Esophagus muscularis mucosa (tissue), 4 donors: ENCODE results near the gene MOB2. TPM values are rescaled to one million over a fixed set of nuclear protein-coding genes. Genes with fewer than 3 reads are reported as not detected.

Source experiments
- DNase-seq: peaks from one replicate; pipeline ENCODE4 v3.0.0-alpha.2; 2017; ENCODE audit errors: extremely low spot score
- H3K27ac ChIP-seq, 4 donors: fragments of 200-600 bp; sonication (generic); replicated peaks in 1 of 4; 1 replicate in 3 of 4; 2 replicates in 1 of 4; pipeline ENCODE4 v1.5.1; 2016 to 2019; ENCODE audit warnings: mild to moderate bottlenecking in 1 of 4
- H3K27me3 ChIP-seq, 4 donors: fragments of 200-600 bp; sonication (generic); one replicate each; pipeline versions ENCODE4 v1.5.1 to v1.6.0; 2016 to 2019
- H3K36me3 ChIP-seq, 4 donors: fragments of 200-600 bp; sonication (generic); one replicate each; pipeline ENCODE4 v1.5.1; 2016 to 2019
- H3K4me1 ChIP-seq, 4 donors: fragments of 200-600 bp; sonication (generic); one replicate each; pipeline ENCODE4 v1.5.1; 2016 to 2019
- H3K4me3 ChIP-seq, 4 donors: fragments of 200-600 bp; sonication (generic); 1 replicate in 2 of 4; 2 replicates in 2 of 4; pipeline ENCODE4 v1.5.1; 2016 to 2019; ENCODE audit warnings: mild to moderate bottlenecking in 4 of 4, moderate library complexity in 1 of 4
- H3K9me3 ChIP-seq, 4 donors: fragments of 200-600 bp; sonication (generic); 1 replicate in 3 of 4; 2 replicates in 1 of 4; pipeline ENCODE4 v1.5.1; 2016 to 2019
- CTCF ChIP-seq, 3 experiments: fragments of 200-600 bp in 2 of 3; fragments of 450-650 bp in 1 of 3; sonication (generic) in 2 of 3; IDR thresholded peaks; one replicate each; pipeline ENCODE4 v1.5.1; 2017 to 2019; ENCODE audit warnings: antibody characterized with exemption in 3 of 3, mild to moderate bottlenecking in 2 of 3, moderate library complexity in 1 of 3
- EP300 ChIP-seq: sonication (generic); formaldehyde crosslinking; IDR thresholded peaks from one replicate; pipeline ENCODE4 v1.6.1; 2017; ENCODE audit warnings: antibody characterized with exemption
- POLR2A ChIP-seq: fragments of 450-650 bp; IDR thresholded peaks from one replicate; pipeline ENCODE4 v1.6.1; 2017; ENCODE audit warnings: antibody characterized with exemption, moderate library complexity, mild to moderate bottlenecking, low read depth
- POLR2AphosphoS5 ChIP-seq, 2 donors: sonication (generic); formaldehyde crosslinking; IDR thresholded peaks; one replicate each; pipeline ENCODE4 v1.6.1; 2017; ENCODE audit warnings: antibody characterized with exemption in 2 of 2
- WGBS: methylation state at CpG from one replicate; pipeline ENCODE4 v1.1.5; 2018; 5-methylcytosine and 5-hydroxymethylcytosine counted together
- intact Hi-C: fragments of 100-400 bp; cut with DNase I; formaldehyde crosslinking; loops from one replicate; pipeline ENCODE4 v1.15.1; 2023
- total RNA-seq, 4 donors: library from RNA; depleted of rRNA; stranded (reverse); fragments of >200 nt; gene quantifications; one replicate each; pipeline versions ENCODE4 v1.1.0 to v1.2.1, GENCODE V29; 2016

Gene MOB2
- total RNA-seq, 4 donors from 2014 or later = 66.6 to 115 (median 89.5) TPM

DNA sequence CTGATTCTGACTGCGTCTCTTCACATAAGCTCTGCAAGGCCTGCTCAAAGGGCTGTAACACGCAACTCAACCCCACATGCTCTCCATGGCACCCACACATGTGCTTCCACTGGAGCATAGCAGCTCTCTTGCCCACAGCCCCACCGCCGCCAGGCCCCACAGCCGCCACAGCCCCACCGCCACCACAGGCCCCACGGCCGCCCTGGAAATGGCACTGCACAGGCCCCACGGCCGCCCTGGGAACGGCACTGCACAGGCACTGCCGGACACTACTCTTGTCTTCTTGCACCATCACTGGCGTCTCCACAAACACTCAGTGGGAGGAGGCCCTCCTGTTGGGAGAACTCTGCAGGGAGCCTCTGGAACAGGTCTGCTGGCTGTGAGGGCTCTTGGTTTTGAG, 8.6 kb downstream of the MOB2 start:
- no peak overlapping the region for H3K4me3 ChIP-seq

DNA sequence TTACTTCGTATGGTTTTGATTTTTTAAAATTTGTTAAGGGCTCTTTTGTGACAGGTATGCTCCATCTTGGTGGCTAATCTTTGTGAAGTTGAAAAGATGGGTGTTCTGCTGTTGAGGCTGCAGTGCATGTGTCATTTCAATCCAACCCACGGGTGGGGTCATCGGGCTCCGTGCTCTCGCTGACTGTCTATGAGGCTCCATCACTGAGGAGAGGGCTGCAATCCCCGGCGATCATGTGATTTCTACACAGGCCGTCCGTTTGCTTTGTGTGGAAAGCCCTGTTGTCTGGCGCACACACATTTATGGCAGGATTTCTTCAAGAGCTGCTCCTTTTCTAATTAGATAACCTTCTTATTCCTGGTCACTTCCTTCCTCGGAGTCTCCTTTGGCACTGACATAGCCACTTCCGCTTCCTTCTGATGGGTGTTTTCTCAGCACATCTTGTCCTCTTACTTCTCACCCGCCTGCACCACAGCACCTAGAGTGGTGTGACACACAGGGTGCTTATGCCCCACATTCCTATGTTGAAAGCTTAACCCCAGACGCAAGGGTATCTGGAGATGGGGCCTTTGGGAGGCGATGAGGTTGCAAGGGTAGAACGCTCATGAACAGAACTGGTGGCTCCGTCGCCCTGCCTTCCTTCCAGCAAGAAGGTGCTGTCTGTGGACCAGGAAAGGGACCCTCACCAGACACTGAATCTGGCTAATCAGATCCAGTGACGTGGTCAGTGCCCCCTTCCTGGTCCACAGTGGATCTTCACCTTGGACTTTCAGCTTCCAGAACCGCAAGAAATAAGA, 9.4 kb downstream of the MOB2 start:
- H3K36me3 ChIP-seq = peaks cover 29 to 89% (median 85%) of the 10 kb centered on the region in 4 donors
- H3K9me3 ChIP-seq = no peaks in the 10 kb centered on the region
- intact Hi-C loops = no loop called here
- no peak overlapping the region for H3K4me3 ChIP-seq
- no peaks in the 10 kb centered on the region for H3K27me3 ChIP-seq
- TF ChIP-seq POLR2AphosphoS5 (IDR thresholded peaks at IDR 0.05) = peak in 1 of 2 donors; percentile 19
- no peak for TF ChIP-seq EP300
- no peak for TF ChIP-seq POLR2A
- no peak for DNase-seq
- peak overlapping the region; percentile 27 to 93 (median 90) for H3K27ac ChIP-seq
- 89% methylated on average over 20 of the region's 20 CpGs for WGBS
- peaks cover 33 to 53% (median 47%) of the 10 kb centered on the region in 4 donors for H3K4me1 ChIP-seq

More for the DNA sequence above, 8.6 kb downstream of the MOB2 start:
- peaks cover 41 to 59% (median 54%) of the 10 kb centered on the region in 4 donors for H3K4me1 ChIP-seq
- no peak for DNase-seq
- H3K27ac ChIP-seq = peak overlapping the region; percentile 89 to 96 (median 92)
- peaks cover 29 to 80% (median 77%) of the 10 kb centered on the region in 4 donors for H3K36me3 ChIP-seq
- no peaks in the 10 kb centered on the region for H3K27me3 ChIP-seq
- no peak for TF ChIP-seq CTCF (IDR thresholded peaks at IDR 0.05)
- no peak for TF ChIP-seq POLR2A
- no peak for TF ChIP-seq POLR2AphosphoS5 (IDR thresholded peaks at IDR 0.05)
- H3K9me3 ChIP-seq = no peaks in the 10 kb centered on the region
- intact Hi-C loops = no loop called here
- 76% methylated on average over 13 of the region's 13 CpGs for WGBS

DNA sequence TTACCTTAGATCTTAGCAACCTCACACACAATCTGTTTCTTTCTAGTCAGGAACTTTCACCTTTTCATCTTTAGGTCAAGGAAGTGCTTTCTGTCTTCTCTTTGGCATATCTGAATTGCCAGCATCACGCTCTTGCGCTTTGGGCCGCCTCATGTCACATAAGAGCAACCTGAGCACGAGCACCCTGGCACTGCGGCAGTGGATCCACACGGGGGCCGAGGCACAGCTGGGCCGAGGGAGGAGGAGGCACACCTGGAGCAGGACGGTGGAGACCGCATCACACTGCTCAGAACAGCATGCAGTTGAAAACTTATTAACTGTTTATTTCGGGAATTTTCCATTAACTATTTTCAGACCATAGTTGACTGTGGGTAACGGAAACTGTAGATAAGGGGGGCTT, 10.7 kb downstream of the MOB2 start:
- H3K9me3 ChIP-seq = no peaks in the 10 kb centered on the region
- DNase-seq = no peak
- TF ChIP-seq EP300 = no peak
- no peak for TF ChIP-seq POLR2AphosphoS5 (IDR thresholded peaks at IDR 0.05)
- no peak for TF ChIP-seq POLR2A
- TF ChIP-seq CTCF (IDR thresholded peaks at IDR 0.05) = no peak
- no peaks in the 10 kb centered on the region for H3K27me3 ChIP-seq
- H3K4me1 ChIP-seq = peaks cover 20 to 41% (median 34%) of the 10 kb centered on the region in 4 donors
- intact Hi-C loops = no loop called here
- no peak overlapping the region for H3K27ac ChIP-seq
- H3K36me3 ChIP-seq = peaks cover 37 to 100% (median 98%) of the 10 kb centered on the region in 4 donors
- no peak overlapping the region for H3K4me3 ChIP-seq
- 90% methylated on average over 12 of the region's 12 CpGs for WGBS

DNA sequence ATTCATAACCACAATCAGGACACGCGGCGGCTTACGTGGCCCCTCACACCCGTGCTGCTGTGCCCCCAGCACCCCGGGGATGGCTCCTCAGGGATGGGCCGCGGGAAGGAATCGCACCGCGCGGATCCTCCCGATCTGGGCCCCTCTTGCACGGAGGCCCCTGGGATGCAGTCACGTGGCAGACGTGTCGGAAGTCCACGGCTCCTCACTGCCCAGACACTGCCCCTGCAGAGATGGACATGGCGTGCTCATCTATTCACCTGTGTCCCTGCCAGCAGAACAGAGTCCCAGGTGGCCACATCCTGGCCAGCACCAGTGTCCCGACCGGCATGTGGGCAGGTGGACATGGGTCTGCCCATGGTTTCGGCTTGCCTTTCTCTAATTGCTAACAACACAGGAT, 12.8 kb downstream of the MOB2 start:
- intact Hi-C loops = no loop called here
- 97% methylated on average over 21 of the region's 22 CpGs for WGBS

More for the DNA sequence above, 12.8 kb downstream of the MOB2 start:
- peaks cover 4 to 27% (median 20%) of the 10 kb centered on the region in 4 donors for H3K4me1 ChIP-seq
- H3K36me3 ChIP-seq = peaks cover 45 to 100% (median 100%) of the 10 kb centered on the region in 4 donors
- H3K27ac ChIP-seq = no peak overlapping the region
- H3K9me3 ChIP-seq = no peaks in the 10 kb centered on the region
- DNase-seq = no peak
- TF ChIP-seq CTCF (IDR thresholded peaks at IDR 0.05) = no peak
- TF ChIP-seq EP300 = no peak
- TF ChIP-seq POLR2AphosphoS5 (IDR thresholded peaks at IDR 0.05) = no peak
- TF ChIP-seq POLR2A = no peak
- no peaks in the 10 kb centered on the region for H3K27me3 ChIP-seq
- no peak overlapping the region for H3K4me3 ChIP-seq
